Activated CD4-positive, CD25-positive, alpha-beta regulatory T cell (primary cell): Measurements from ENCODE around the gene DMRTA1.
"Not testable (repeated sequence)": the region's sequence is repeated elsewhere in the genome, so short reads cannot be mapped to it uniquely, and the experiment has no call there.

Experiments
- DNase-seq, 4 experiments: peaks; one replicate each; lab custom pipeline; 2025; lab: John Stamatoyannopoulos, UW

Gene DMRTA1, protein sequence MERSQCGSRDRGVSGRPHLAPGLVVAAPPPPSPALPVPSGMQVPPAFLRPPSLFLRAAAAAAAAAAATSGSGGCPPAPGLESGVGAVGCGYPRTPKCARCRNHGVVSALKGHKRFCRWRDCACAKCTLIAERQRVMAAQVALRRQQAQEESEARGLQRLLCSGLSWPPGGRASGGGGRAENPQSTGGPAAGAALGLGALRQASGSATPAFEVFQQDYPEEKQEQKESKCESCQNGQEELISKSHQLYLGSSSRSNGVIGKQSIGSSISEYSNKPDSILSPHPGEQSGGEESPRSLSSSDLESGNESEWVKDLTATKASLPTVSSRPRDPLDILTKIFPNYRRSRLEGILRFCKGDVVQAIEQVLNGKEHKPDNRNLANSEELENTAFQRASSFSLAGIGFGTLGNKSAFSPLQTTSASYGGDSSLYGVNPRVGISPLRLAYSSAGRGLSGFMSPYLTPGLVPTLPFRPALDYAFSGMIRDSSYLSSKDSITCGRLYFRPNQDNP

DNA sequence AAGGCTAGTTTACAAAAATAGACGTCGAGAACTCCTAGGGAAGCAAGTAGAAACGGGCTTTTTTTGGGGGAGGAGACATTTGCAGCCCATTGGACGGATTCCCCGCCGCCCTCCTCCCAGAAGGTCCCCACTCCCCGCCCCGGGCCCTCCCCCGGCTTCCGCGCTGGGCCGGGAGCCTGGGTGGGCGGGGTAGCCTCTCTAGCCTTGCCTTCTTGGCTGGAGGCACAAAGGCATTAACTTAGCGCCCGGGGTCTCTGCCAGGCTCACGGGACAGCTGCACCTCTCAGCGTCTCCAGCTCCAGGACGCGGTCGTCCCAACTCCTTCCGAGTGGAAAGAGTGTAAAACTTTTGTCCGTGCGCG, at the start of gene DMRTA1:
TSS of gene DMRTA1 (plus strand) at position 236 of the 361 bp plus-strand sequence. CDS start 242 bp downstream, outside the sequence.
- DNase-seq: no peak

- no peak for DNase-seq
Measured at GRCh38 chr9:22401671-22402070, 45.0 kb upstream of the DMRTA1 start.

GRCh38 chr9:22405869-22406659, 40.6 kb upstream of the DMRTA1 start:
- no peak for DNase-seq

GRCh38 chr9:22413884-22414283, 32.7 kb upstream of the DMRTA1 start:
- DNase-seq: no peak

GRCh38 chr9:22415941-22416691, 30.5 kb upstream of the DMRTA1 start:
- no peak for DNase-seq

- no peak for DNase-seq
Measured at GRCh38 chr9:22416692-22417060, 29.9 kb upstream of the DMRTA1 start.

GRCh38 chr9:22423566-22423965, 23.1 kb upstream of the DMRTA1 start:
- DNase-seq: no peak

- DNase-seq: no peak
Measured at GRCh38 chr9:22424616-22425015, 22.0 kb upstream of the DMRTA1 start.

DNA sequence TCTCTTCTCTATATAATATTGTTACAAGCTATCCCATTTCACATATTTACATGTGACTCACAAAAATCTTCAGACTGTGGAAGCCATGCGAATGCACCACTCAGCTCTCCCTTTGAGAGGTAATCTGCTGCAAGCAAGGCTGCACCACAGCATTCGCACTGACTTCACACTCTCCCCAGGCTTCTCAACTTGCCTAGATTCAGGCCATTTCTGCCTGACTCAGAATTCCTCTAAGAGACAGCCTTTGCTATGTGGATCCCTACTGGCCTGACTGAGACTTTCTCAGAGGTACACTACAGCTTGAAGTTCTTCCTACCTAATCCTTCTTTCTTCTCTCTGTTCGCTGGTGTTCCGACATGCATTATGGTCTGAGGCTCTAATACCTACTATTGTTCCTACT, 21.1 kb upstream of the DMRTA1 start:
- DNase-seq: no peak

DNA sequence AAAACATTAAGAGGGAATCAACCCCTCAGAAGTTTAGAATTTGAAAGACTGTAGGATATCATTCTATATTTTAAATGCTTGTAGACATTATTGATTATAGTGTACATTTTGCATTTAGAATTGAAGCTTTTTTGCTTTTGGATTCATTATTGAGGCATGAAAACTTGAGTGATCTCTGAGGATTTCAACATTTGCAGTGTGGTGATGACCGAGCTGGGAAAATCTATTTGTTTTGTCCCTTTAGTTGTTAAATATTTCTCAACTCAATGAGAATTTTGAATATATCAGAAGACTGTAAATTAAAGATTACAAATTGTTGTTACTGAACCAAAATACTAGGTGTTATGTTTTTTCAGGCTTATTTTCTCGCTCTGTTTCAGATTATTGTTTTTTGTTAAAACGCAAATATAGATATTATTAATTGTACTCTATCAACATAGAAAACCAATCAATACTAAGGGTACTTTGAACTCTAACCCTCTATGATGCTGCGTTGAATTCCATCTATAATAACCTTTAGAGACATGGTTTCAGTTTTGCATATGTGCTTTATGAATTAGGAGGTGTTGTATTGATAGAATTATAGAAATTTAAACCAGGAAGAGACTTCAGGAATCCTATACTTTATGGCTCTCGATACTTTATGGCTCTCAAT, 19.3 kb upstream of the DMRTA1 start:
- no peak for DNase-seq

DNA sequence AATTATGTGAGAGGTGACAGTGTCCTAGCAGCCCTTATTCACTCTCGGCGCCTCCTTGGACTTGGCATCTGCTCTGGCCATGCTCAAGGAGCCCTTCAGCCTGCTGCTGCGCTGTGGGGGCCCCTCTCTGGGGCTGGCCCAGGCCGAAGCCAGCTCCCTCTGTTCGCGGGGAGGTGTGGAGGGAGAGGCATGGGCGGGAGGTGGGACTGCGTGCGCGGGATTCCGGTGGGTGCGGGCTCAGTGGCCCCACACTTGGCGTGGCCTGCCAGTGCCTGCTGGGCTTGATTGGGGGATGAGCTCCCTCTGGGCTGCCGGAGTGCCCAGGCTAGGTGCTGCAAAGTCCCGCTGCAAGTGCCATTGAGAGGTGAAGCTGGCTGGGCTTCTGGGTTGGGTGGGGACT, 12.9 kb upstream of the DMRTA1 start:
- no peak for DNase-seq

DNA sequence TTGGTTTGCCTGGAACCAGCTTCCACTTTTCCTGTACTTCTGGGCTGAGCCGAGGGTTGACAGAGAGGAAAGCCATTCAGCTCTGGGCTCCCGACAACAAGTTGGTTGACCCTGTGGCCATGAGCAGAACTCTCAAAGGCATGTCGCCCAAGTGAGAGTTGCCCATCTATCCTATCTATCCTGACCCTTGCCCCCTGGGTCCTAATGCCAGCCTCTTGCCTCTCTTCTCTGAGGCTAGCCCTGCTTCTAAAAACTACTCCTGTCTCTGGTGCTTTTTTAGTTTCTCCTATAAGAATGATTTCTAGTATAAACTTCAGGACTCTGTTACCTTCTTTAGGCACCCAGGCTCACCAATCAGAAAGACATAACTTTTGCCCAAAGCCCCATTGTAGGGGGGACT, 11.4 kb upstream of the DMRTA1 start:
- DNase-seq: not testable (repeated sequence)

- not testable (repeated sequence) for DNase-seq
Measured at GRCh38 chr9:22437461-22438067, 9.1 kb upstream of the DMRTA1 start.

- DNase-seq: no peak
Measured at GRCh38 chr9:22440841-22441240, 5.8 kb upstream of the DMRTA1 start.

DNA sequence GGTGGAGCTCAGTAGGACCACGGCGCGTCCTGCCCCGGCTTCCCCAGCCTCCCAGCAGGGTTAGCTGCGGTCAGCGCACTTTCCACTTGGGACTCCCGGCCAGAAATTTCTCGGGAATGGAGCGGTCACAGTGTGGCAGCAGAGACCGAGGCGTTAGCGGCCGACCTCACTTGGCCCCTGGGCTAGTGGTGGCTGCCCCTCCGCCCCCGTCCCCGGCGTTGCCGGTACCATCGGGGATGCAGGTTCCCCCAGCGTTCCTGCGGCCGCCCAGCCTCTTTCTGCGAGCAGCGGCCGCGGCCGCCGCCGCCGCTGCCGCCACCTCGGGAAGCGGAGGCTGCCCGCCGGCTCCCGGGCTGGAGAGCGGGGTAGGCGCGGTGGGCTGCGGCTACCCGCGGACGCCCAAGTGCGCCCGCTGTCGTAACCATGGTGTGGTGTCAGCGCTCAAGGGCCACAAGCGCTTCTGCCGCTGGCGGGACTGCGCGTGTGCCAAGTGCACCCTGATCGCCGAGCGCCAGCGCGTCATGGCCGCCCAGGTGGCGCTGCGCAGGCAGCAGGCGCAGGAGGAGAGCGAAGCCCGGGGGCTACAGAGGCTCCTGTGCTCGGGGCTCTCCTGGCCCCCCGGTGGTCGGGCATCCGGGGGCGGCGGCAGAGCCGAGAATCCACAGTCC, 460 bp downstream of the DMRTA1 start:
- DNase-seq: peak in 1 of 4 experiments; percentile 3

- no peak for DNase-seq
Measured at GRCh38 chr9:22447618-22448305, 1.1 kb downstream of the DMRTA1 start.

DNA sequence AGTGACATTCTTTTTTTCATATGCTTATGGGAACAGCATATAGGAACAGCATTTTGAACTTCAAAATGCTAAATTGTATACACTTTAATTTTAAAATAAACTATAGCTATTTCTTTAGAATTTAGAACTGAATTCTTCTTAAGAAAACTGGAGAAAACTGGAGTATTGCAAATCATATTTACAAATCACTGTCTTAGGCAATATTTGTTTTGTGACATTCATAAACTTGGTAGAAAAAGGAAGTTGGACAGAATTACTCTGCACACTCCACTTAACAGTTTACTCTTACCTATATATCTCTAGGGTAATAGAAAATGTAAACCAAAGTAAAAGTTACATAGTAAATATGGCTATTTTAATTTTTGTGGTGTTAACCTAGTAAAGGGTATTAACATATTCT, 3.1 kb downstream of the DMRTA1 start:
- no peak for DNase-seq

DNA sequence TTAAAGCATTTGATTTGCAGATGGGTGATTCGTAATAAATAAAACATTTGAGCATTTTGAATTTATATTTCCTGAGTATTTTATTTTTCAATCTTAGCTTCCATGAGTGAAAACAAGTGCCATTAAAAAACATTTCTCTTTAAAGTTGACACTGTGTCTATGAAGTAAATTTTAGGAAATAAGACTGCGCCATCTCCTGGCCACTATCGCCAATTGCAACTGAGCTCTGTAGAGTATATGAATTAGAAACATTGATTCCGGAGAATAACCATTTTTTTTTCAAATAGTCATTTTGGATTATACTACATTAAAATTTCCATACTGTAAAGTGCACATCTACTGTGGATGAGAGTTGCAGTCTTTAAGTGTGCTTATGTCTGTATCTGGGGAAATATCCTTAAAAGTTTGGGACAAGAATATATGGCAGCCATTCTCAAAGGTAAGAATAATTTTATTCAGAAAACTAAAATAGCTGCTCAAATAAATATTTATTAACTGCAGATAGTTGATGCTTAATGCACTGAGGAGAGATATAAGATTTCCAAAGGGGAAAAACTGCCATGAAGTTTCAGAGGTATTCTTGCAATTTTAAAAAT, 5.9 kb downstream of the DMRTA1 start:
- DNase-seq: peak in 2 of 4 experiments; percentile 7

- no peak for DNase-seq
Measured at GRCh38 chr9:22454016-22454415, 7.4 kb downstream of the DMRTA1 start.

DNA sequence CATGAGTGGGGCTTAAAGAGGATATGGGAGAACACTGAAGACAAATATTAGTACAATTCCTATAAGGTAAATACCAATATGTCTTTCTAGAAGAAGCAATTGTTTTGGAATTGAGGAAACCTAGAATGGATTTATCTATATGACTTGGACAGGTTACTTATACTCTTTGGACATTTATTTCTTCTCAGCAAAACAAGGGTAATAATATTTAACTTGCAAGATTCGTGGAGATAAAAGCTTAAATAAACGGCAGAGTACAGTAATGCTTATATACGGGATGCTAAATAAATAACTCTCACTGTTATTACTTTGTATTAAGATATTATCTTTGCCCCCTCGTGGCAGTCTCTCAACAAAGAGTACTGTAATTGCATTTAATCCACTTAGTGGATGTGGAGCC, 8.6 kb downstream of the DMRTA1 start:
- no peak for DNase-seq
